GM03348 (cell line): ENCODE measurements around the gene SF1.

Experiments
- DNase-seq: peaks from one replicate; pipeline ENCODE4 v3.0.0; 2012; ENCODE audit warnings: low spot score

Gene SF1

GRCh38 chr11:64723117-64723906 lies 55.0 kb downstream of the SF1 start, which contains the start of gene NRXN2:
Gene NRXN2 (minus strand): TSS chr11:64723197. CDS start chr11:64713699, 9,498 bp downstream.
- DNase-seq: peak; percentile 97

GRCh38 chr11:64722141-64723065 lies 55.9 kb downstream of the SF1 start:
- DNase-seq: no peak

- no peak for DNase-seq
Measured at GRCh38 chr11:64721359-64721699, 57.0 kb downstream of the SF1 start.

DNA sequence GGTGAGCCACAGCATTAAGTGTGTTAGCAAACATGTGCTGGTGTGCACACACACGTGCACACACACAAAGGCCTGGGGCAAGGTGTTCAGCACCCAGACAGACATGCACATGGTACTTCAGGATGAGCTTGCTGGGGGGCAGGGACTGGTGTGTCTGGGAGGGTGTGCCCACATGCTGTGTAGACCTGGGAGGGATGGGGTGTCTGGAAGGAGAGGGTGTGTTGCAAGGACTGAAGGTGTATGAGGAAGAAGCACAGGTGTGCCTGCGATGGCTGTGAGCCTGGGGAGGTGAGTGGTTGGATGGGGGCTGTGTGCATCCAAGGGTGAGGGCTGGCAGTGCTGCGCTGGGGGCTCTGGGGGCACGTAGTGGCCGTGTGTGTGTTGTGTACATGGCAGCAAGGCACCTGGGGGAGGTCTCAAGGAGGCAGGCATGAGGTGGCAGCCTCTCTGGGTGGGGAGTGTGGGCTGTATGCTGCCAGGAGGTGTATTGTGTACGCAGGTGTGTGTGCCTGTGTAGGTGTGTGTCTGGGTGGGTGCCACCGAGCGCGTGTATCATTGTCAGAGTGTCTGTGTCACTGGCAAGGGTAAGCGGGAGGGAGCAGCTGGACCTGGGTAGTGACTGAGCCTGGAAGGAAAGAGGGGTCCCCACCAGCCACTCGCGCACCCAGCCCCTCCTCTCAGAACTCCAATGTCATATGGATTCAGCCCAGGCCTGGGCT lies 57.5 kb downstream of the SF1 start:
- no peak for DNase-seq

DNA sequence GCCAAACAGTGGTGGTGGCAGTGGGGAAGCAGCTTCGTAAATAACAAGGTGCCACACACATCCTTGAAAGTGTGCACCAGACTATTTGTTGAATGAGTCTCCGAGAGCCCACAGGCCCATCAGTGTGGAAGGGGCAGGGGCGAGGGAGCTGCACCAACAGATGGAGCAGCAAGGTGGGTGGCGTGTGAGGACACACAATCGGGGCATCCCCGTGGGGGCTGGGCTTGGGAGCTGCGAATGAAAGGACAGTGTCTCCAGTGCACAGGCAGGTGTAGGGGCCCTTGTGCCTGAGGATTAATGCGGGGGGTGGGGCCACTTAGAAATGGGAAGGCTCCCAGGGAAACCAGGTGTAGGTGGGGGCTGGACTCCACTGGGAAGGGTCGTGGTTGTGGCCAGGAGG lies 58.2 kb downstream of the SF1 start:
- DNase-seq: no peak

DNA sequence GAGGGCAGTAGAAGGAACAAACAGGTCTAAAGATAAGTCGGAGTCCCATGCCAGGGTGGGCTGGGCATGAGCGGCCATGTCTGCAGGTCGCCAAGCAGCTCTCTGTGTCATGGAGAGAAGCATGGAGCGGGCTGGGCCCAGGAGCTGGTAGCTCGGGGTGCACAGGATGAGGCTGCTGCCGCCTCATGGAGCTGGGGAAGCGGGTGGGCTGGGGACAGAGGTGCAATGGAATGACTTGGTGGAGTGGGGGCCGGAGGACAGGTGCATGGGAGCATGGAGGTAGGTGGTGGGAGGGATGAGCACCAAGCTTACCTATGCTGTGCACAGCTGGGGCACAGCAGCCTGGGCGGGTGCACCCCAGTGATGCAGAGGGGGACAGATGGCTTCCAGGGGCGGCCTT lies 58.9 kb downstream of the SF1 start:
- no peak for DNase-seq

DNA sequence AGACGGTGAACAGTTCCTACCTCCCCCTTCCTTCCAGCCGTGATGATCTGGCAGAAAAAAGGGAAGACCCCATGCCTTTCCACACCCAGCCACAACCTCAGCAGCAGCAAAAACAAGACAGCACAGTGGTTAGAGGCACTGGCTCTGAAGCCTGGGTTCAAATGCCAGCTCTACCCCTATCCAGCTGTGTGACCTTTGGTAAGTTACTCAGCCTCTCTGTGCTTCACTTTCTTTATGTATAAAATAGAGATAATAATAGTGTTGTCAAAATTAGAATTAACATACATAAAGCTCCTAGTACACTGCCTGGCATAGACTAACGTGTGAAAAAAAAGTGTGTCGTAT lies 59.6 kb downstream of the SF1 start:
- no peak for DNase-seq

DNA sequence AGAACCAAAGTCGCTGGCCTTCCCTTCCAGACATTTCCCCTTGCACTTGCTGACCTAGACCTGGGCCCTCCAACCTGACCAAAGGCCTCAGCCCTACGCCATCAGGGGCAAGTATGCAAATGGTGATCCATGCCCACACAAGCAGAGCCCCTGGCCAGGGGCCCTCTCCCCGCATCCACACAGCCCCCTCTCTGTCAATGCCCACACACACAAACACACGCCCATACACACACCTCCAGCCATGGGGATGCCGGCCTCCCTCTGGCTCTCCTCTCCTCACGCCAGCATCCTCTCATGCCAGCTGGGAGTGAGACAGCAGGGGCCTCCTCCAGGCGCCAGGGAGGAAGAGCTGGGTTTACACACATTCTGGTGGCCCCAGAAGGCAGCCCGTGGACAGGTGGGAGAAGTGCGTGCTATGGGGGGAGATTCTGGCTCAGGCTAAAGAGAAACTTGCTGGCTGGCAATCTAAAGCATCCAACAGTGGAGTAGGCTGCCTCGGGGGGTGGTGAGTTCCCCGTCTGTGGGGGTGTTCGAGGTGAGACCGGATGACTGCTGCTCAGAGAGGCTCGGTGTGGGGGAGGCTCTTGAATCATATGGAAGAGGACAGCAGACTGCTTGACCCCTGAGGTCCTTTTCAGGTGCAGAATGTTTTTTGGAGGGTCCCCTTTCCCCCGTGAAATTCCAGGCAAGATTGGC lies 60.1 kb downstream of the SF1 start:
- DNase-seq: no peak

DNA sequence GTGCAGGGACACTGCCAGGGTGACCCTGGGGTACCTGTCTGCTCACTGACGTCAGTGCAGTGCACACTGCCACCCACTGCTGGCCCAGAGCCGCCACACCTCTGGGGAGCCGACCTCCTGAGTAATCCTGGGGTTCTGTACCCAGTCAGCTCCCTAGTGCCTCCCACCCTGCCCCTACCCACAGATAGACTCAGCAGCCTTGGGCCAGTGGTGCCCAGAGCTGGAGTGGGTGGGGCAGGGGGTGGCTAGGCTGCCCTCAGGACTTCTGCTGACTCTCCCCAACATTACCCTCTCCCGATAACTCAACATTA lies 61.1 kb downstream of the SF1 start:
- no peak for DNase-seq

DNA sequence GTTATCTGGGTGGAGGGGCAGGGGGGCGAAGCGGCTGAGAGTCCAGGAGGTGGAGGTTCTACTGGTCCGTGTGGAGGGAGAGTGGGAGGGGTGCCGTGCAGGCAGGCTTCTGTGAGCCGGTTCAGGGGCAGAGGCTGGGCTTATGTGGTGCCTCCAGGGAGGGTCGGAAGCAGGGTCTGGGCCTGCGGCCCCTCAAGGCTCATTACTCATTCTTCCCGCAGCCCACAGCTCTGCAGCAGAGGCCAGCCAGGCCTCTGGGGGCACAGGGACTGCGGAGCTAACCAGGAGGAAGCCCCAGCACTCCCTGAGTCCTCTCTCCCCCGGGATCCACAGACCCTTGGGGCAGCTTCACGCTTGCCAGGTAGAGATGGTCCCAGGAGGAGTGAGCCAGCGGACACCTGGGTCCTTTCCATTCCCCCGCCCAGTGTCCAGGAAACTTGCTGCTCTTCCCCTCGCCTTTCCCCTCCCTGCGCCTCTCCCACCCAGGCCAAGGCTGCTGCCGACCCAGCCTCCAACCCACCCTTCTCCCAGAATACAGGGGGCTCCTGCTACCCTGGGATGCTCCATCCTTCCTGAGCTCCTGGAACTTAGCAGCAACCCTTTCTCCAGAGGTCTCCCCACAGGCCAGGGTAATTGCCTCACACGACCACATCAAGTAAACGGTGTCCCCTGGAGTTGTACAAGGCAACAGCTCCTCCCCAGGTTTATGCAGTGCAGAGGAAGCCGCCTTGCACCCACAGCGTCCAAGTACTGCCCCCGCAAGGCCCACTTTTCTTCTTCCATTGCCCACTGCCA lies 61.7 kb downstream of the SF1 start:
- no peak for DNase-seq

DNA sequence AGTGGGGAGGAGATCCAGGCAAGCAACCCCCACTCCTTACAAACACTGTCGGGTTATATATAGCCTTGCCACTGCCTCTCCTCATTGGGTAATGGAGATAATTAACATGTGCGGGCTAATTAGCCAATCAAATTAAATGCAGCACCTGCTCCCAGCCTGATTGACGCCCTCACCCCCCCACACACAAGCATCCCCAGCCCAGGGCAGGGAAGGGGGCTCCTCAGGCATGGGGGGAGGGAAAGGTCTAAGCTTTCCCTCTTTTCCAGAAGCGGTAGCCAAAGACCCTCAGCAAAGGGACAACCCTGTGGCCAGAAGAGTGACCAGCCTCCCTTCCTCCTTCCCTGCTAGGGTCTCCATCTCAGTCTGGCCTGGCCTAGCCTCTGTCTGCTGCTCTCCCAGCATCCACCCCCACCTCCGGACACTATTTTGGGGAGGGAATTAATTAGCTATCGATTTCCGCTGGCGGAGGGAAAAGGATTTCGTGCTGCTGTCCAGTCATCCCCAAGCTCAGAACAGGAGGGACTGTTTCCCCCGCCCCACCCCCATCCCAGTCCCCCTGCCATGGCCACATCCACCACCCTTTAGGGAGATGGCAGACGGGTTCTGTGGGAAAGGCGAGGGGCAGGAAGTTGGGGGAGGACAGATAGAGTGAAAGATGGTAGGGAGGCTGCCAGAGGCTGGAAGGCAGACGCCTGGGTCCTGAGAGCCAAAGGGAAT lies 62.4 kb downstream of the SF1 start:
- no peak for DNase-seq

GRCh38 chr11:64715110-64715509 lies 63.2 kb downstream of the SF1 start:
- no peak for DNase-seq

GRCh38 chr11:64714666-64715065 lies 63.7 kb downstream of the SF1 start:
- DNase-seq: no peak
